HepG2 (cell line): ENCODE data around the gene SF3A2. TPM values are rescaled to one million over a fixed set of nuclear protein-coding genes. Genes with fewer than 3 reads are reported as not detected.

Source experiments
- CREBL2 ChIP-seq: sonication (generic); formaldehyde crosslinking; IDR thresholded peaks from 2 replicates; pipeline ENCODE4 v1.8.1; 2023; ENCODE audit warnings: missing genetic modification reagents, mild to moderate bottlenecking, borderline replicate concordance
- FOSL1 ChIP-seq: sonication (generic); formaldehyde crosslinking; IDR thresholded peaks from 2 replicates; pipeline ENCODE4 v1.9.0; 2021; ENCODE audit warnings: missing genetic modification reagents, borderline replicate concordance
- GLMP ChIP-seq: sonication (generic); formaldehyde crosslinking; IDR thresholded peaks from 2 replicates; pipeline ENCODE4 v1.9.0; 2021; ENCODE audit warnings: missing genetic modification reagents, mild to moderate bottlenecking, borderline replicate concordance
- HMGA1 ChIP-seq: sonication (generic); formaldehyde crosslinking; conservative IDR thresholded peaks from 2 replicates; pipeline ENCODE4 v1.4.0; 2020; ENCODE audit warnings: missing genetic modification reagents
- HNF4G ChIP-seq, 2 experiments: sonication (generic) in 1 of 2; formaldehyde crosslinking in 1 of 2; IDR thresholded peaks; 2 replicates each; pipeline versions ENCODE4 v1.4.0 to v1.6.1; 2011 to 2020; ENCODE audit warnings: borderline replicate concordance in 2 of 2, low read depth in 2 of 2, mild to moderate bottlenecking in 2 of 2, low read length in 1 of 2, missing genetic modification reagents in 1 of 2, moderate library complexity in 1 of 2
- NFKB2 ChIP-seq: sonication (generic); formaldehyde crosslinking; IDR thresholded peaks from 2 replicates; pipeline ENCODE4 v1.4.0; 2020; ENCODE audit warnings: missing genetic modification reagents, borderline replicate concordance
- PHB2 ChIP-seq: fragments of 450-650 bp; IDR thresholded peaks from 2 replicates; pipeline ENCODE4 v1.6.1; 2018; ENCODE audit not compliant: partially characterized antibody
- ZBTB26 ChIP-seq: IDR thresholded peaks from 2 replicates; pipeline ENCODE4 v1.6.1; 2016; ENCODE audit warnings: missing compliant biosample characterization, missing genetic modification reagents, borderline replicate concordance
- ZFX ChIP-seq: sonication (generic); formaldehyde crosslinking; IDR thresholded peaks from 2 replicates; pipeline ENCODE4 v1.4.0; 2020; ENCODE audit warnings: mild to moderate bottlenecking, low read depth, missing genetic modification reagents, moderate library complexity
- ZNF33A ChIP-seq: sonication (generic); formaldehyde crosslinking; IDR thresholded peaks from 2 replicates; pipeline ENCODE4 v1.5.1; 2020; ENCODE audit warnings: missing genetic modification reagents, mild to moderate bottlenecking, moderate library complexity, borderline replicate concordance
- polyA plus RNA-seq, 8 experiments: library from polyadenylated mRNA; depleted of rRNA in 3 of 8; stranded (reverse) in 7 of 8; unstranded in 1 of 8; fragments of >200 nt; fragmentation: Illumina TruSeq in 4 of 8; extraction: Trizol in 4 of 8; gene quantifications; 2 replicates each; pipeline versions ENCODE4 v1.2.1 to v1.2.3, GENCODE V29; 2011 to 2016; ENCODE audit warnings: low read depth in 4 of 8, missing spikeins in 1 of 8, mixed read lengths in 1 of 8; ENCODE audit not compliant: insufficient read depth in 1 of 8
- total RNA-seq, 5 experiments: library from RNA; depleted of rRNA; stranded (reverse); fragments of >200 nt; fragmentation: Illumina TruSeq; extraction: Trizol; gene quantifications; 2 replicates each; pipeline ENCODE4 v1.2.3, GENCODE V29; 2016; ENCODE audit warnings: low read depth in 1 of 5
- TF ChIP-seq, protein P1 (sequence below): sonication (generic); formaldehyde crosslinking; IDR thresholded peaks from 2 replicates; pipeline ENCODE4 v1.8.0; 2022; ENCODE audit warnings: mild to moderate bottlenecking, missing genetic modification reagents
- TF ChIP-seq, protein P2 (sequence below): sonication (generic); formaldehyde crosslinking; IDR thresholded peaks from 2 replicates; pipeline ENCODE4 v1.4.0; 2020; ENCODE audit warnings: mild to moderate bottlenecking, missing genetic modification reagents, borderline replicate concordance
- TF ChIP-seq, protein P3 (sequence below): sonication (generic); formaldehyde crosslinking; IDR thresholded peaks from 2 replicates; pipeline ENCODE4 v1.4.0; 2020; ENCODE audit warnings: missing genetic modification reagents

Gene SF3A2
- total and polyA plus RNA-seq, 2 of the 13 experiments (the other 11 are each of a cell fraction or from before 2014, with no cell fraction given) = 8.6 to 8.8 TPM

DNA sequence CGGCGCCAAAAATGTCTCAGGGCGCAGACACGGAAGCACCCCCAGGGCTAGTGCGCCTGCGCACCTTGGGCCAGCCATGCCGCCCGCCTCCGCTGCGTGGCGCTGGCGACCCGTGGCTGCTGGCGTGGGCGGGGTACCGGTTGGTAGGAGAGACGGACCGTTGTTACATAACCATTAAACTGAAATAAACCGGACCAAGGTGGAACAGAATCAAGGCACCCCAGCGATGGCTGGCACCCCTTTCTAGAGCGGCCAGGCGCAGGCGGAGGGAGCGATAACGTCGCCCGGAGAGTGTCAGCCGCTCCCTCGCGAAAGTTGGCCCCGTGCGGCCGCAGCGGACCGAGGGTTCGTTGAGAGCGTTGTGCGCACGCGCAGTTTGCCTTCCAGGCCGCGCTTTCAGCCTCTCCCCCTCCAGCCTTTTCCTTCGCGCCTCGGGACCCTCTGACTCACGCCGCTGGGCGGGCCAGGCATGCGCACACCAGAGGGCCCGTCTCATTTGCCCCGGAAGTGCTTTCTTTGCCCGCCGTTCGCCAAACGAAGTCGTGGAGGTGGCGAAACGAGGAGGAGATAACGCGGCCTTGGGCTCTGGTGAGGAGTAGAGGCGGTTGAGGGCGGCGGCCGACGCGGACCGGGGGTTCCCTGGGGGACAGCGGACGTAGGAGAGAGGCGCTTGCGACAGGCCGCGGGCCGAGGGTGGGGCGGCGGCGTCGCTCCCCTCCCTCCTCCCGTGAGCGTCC, at the start of gene SF3A2, which contains the start of gene PLEKHJ1 (continued):
- TF ChIP-seq ZBTB26 (peak; percentile 86), GLMP (0 out of 2 replicates have a peak, but pooled peaks have one; percentile 3), CREBL2 (CRISPR knock-in tag) (peak; percentile 91; the same call in 1 of the 2 replicates), HMGA1 (CRISPR knock-in tag) (no peak), FOSL1 (peak; percentile 81), ZNF33A (CRISPR knock-in tag) (peak; percentile 85; the same call in 1 of the 2 replicates), HNF4G (IDR thresholded peaks at IDR 0.05; ENCODE audit: borderline replicate concordance, low read depth, low read length) (no peak), HNF4G (CRISPR knock-in tag; IDR thresholded peaks at IDR 0.05; ENCODE audit: borderline replicate concordance, low read depth) (peak; percentile 14; the same call in 1 of the 2 replicates), PHB2 (no peak), ZFX (peak; percentile 98), NFKB2 (CRISPR knock-in tag) (peak; percentile 93; the same call in 1 of the 2 replicates)
- TF ChIP-seq, protein P1, sequence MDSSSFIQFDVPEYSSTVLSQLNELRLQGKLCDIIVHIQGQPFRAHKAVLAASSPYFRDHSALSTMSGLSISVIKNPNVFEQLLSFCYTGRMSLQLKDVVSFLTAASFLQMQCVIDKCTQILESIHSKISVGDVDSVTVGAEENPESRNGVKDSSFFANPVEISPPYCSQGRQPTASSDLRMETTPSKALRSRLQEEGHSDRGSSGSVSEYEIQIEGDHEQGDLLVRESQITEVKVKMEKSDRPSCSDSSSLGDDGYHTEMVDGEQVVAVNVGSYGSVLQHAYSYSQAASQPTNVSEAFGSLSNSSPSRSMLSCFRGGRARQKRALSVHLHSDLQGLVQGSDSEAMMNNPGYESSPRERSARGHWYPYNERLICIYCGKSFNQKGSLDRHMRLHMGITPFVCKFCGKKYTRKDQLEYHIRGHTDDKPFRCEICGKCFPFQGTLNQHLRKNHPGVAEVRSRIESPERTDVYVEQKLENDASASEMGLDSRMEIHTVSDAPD (CRISPR knock-in tag) = peak; percentile 88
- TF ChIP-seq, protein P2, sequence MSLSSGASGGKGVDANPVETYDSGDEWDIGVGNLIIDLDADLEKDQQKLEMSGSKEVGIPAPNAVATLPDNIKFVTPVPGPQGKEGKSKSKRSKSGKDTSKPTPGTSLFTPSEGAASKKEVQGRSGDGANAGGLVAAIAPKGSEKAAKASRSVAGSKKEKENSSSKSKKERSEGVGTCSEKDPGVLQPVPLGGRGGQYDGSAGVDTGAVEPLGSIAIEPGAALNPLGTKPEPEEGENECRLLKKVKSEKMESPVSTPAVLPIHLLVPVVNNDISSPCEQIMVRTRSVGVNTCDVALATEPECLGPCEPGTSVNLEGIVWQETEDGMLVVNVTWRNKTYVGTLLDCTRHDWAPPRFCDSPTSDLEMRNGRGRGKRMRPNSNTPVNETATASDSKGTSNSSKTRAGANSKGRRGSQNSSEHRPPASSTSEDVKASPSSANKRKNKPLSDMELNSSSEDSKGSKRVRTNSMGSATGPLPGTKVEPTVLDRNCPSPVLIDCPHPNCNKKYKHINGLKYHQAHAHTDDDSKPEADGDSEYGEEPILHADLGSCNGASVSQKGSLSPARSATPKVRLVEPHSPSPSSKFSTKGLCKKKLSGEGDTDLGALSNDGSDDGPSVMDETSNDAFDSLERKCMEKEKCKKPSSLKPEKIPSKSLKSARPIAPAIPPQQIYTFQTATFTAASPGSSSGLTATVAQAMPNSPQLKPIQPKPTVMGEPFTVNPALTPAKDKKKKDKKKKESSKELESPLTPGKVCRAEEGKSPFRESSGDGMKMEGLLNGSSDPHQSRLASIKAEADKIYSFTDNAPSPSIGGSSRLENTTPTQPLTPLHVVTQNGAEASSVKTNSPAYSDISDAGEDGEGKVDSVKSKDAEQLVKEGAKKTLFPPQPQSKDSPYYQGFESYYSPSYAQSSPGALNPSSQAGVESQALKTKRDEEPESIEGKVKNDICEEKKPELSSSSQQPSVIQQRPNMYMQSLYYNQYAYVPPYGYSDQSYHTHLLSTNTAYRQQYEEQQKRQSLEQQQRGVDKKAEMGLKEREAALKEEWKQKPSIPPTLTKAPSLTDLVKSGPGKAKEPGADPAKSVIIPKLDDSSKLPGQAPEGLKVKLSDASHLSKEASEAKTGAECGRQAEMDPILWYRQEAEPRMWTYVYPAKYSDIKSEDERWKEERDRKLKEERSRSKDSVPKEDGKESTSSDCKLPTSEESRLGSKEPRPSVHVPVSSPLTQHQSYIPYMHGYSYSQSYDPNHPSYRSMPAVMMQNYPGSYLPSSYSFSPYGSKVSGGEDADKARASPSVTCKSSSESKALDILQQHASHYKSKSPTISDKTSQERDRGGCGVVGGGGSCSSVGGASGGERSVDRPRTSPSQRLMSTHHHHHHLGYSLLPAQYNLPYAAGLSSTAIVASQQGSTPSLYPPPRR (CRISPR knock-in tag) = peak; percentile 54; the same call in 1 of the 2 replicates
- TF ChIP-seq, protein P3, sequence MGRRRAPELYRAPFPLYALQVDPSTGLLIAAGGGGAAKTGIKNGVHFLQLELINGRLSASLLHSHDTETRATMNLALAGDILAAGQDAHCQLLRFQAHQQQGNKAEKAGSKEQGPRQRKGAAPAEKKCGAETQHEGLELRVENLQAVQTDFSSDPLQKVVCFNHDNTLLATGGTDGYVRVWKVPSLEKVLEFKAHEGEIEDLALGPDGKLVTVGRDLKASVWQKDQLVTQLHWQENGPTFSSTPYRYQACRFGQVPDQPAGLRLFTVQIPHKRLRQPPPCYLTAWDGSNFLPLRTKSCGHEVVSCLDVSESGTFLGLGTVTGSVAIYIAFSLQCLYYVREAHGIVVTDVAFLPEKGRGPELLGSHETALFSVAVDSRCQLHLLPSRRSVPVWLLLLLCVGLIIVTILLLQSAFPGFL (CRISPR knock-in tag) = peak; percentile 77; the same call in 1 of the 2 replicates
